K562 (cell line): ENCODE results near the gene SVEP1. TPM values are rescaled to one million over a fixed set of nuclear protein-coding genes. Genes with fewer than 3 reads are reported as not detected.

Experiments
- ATAC-seq: fragments of 200-7000 bp; cut with Tn5 transposase; 3 replicates; pipeline ENCODE4 v1.9.1; 2020; ENCODE audit warnings: moderate library complexity
- BruUV-seq: library from RNA; stranded (reverse); fragments of 400-500 nt; replicated peaks from 2 replicates; lab custom pipeline; 2021; lab: Mats Ljungman, UMichigan
- CTCF ChIA-PET: fragments of 300-600 bp; formaldehyde crosslinking; extraction: SDS; loops from one replicate; lab custom pipeline; 2021; ENCODE audit warnings: low intra/inter-chr PET ratio; lab: Yijun Ruan, JAX
- POLR2A ChIA-PET: fragments of 300-600, 350-650 bp; sonication (Branson Sonifier 250); formaldehyde crosslinking; extraction: SDS; loops from one replicate; lab custom pipeline; 2021; ENCODE audit warnings: antibody characterized with exemption, inconsistent platforms; lab: Yijun Ruan, JAX
- DNase-seq, 4 experiments: peaks; one replicate each; pipeline versions ENCODE4 v3.0.0 to v3.0.0-alpha.2; 2011 to 2018; ENCODE audit warnings: low spot score in 3 of 4, mixed read lengths in 3 of 4; ENCODE audit errors: extremely low read depth in 1 of 4
- FAIRE-seq: peaks from 2 replicates; lab custom pipeline; 2011; peaks lifted over from hg19 to GRCh38; lab: Jason Lieb, UNC
- H2AFZ ChIP-seq: 2 replicates; pipeline ENCODE4 v1.6.0; 2011; ENCODE audit warnings: low read depth, low read length, control low read depth, inconsistent platforms
- H3K27ac ChIP-seq: fragments of 200-600 bp; 3 replicates; pipeline ENCODE4 v1.8.0; 2011; ENCODE audit warnings: low read depth, mild to moderate bottlenecking, control low read depth, inconsistent platforms, low read length, moderate library complexity, mixed read lengths; ENCODE audit errors: extremely low read depth
- H3K27me3 ChIP-seq, 2 experiments: fragments of 300-600 bp in 1 of 2; 2 replicates in 1 of 2; 3 replicates in 1 of 2; pipeline versions ENCODE4 v1.6.0 to v1.8.0; 2011; ENCODE audit warnings: inconsistent platforms in 2 of 2, low read length in 2 of 2, mild to moderate bottlenecking in 1 of 2, mixed read lengths in 1 of 2, moderate library complexity in 1 of 2; ENCODE audit not compliant: control insufficient read depth in 2 of 2, insufficient read depth in 2 of 2
- H3K36me3 ChIP-seq: fragments of 300-600 bp; 3 replicates; pipeline ENCODE4 v1.8.0; 2011; ENCODE audit warnings: mild to moderate bottlenecking, low read length, inconsistent platforms; ENCODE audit not compliant: control insufficient read depth, insufficient read depth
- H3K4me1 ChIP-seq, 2 experiments: fragments of 200-600 bp in 1 of 2; replicated peaks in 1 of 2; 2 replicates in 1 of 2; 3 replicates in 1 of 2; pipeline versions ENCODE4 v1.5.1 to v1.8.0; 2011; ENCODE audit warnings: inconsistent platforms in 2 of 2, low read length in 2 of 2, mild to moderate bottlenecking in 1 of 2, mixed read lengths in 1 of 2, moderate library complexity in 1 of 2; ENCODE audit not compliant: control insufficient read depth in 2 of 2, insufficient read depth in 2 of 2
- H3K4me2 ChIP-seq: 2 replicates; pipeline ENCODE4 v1.6.1; 2011; ENCODE audit warnings: low read length, control low read depth, inconsistent platforms, mixed read lengths; ENCODE audit not compliant: insufficient read depth
- H3K4me3 ChIP-seq: fragments of 200-600 bp; sonication (generic), shearing (Covaris generic); 2 replicates; pipeline ENCODE4 v1.5.1; 2016; ENCODE audit warnings: control low read depth, inconsistent platforms
- H3K79me2 ChIP-seq: fragments of 200-600 bp; 3 replicates; pipeline ENCODE4 v1.8.0; 2011; ENCODE audit warnings: low read length, inconsistent platforms; ENCODE audit not compliant: control insufficient read depth, insufficient read depth
- H3K9ac ChIP-seq, 2 experiments: 2 replicates each; pipeline versions ENCODE4 v1.6.0 to v1.6.1; 2011; ENCODE audit warnings: low read depth in 2 of 2, low read length in 2 of 2, control low read depth in 1 of 2, inconsistent platforms in 1 of 2, mild to moderate bottlenecking in 1 of 2, mixed read lengths in 1 of 2; ENCODE audit not compliant: insufficient read depth in 1 of 2
- H3K9me1 ChIP-seq: one replicate; pipeline ENCODE4 v1.6.0; 2011; ENCODE audit warnings: inconsistent platforms, mild to moderate bottlenecking, low read length, moderate library complexity; ENCODE audit not compliant: control insufficient read depth, insufficient read depth
- H3K9me3 ChIP-seq: replicated peaks from 2 replicates; pipeline ENCODE4 v1.5.1; 2011; ENCODE audit warnings: low read depth, low read length, inconsistent platforms; ENCODE audit not compliant: control insufficient read depth, insufficient read depth
- H4K20me1 ChIP-seq: replicated peaks from 2 replicates; pipeline ENCODE4 v1.6.1; 2011; ENCODE audit warnings: low read length, inconsistent platforms, mixed read lengths; ENCODE audit not compliant: control insufficient read depth, insufficient read depth
- ADNP ChIP-seq: fragments of 200-800 bp; sonication (Bioruptor generic); IDR thresholded peaks from 2 replicates; pipeline ENCODE4 v1.6.1; 2016; ENCODE audit warnings: missing genetic modification characterization, missing compliant biosample characterization
- ASH1L ChIP-seq: fragments of 450-650 bp; IDR thresholded peaks from 2 replicates; pipeline ENCODE4 v1.6.1; 2018; ENCODE audit warnings: borderline replicate concordance, mild to moderate bottlenecking, low read depth; ENCODE audit not compliant: partially characterized antibody
- HINFP ChIP-seq: fragments of 450-650 bp; conservative IDR thresholded peaks from 2 replicates; pipeline ENCODE4 v1.6.1; 2016; ENCODE audit warnings: missing genetic modification characterization, low read depth, mild to moderate bottlenecking, control low read depth, missing compliant biosample characterization
- HMGN3 ChIP-seq: IDR thresholded peaks from 2 replicates; pipeline ENCODE4 v1.6.1; 2011; ENCODE audit warnings: borderline replicate concordance, low read depth, mild to moderate bottlenecking, mixed read lengths, low read length; ENCODE audit not compliant: insufficient read length; ENCODE audit errors: extremely low read depth
- HNRNPL ChIP-seq: fragments of 200-400 bp; formaldehyde crosslinking; IDR thresholded peaks from 2 replicates; pipeline ENCODE4 v1.6.1; 2017; ENCODE audit warnings: low read depth, mild to moderate bottlenecking, low read length
- IRF9 ChIP-seq: fragments of 450-650 bp; IDR thresholded peaks from 2 replicates; pipeline ENCODE4 v1.6.1; 2016; ENCODE audit warnings: missing biosample characterization, missing genetic modification characterization
- JUN ChIP-seq, 2 experiments: sonication (generic) in 1 of 2; formaldehyde crosslinking in 1 of 2; IDR thresholded peaks; 2 replicates each; pipeline versions ENCODE4 v1.6.1 to v1.8.0; 2012 to 2022; ENCODE audit warnings: borderline replicate concordance in 2 of 2, mild to moderate bottlenecking in 2 of 2, improper control_type of control experiment in 1 of 2, low read depth in 1 of 2, low read length in 1 of 2, missing genetic modification reagents in 1 of 2
- KDM5B ChIP-seq: fragments of 200-600 bp; sonication (generic); IDR thresholded peaks from 2 replicates; pipeline ENCODE4 v1.6.1; 2012; ENCODE audit warnings: low read depth, mild to moderate bottlenecking, moderate library complexity, low read length, control low read depth, inconsistent platforms; ENCODE audit not compliant: insufficient replicate concordance
- MITF ChIP-seq: IDR thresholded peaks from 2 replicates; pipeline ENCODE4 v1.6.1; 2014; ENCODE audit warnings: antibody characterized with exemption
- NELFE ChIP-seq: IDR thresholded peaks from 2 replicates; pipeline ENCODE4 v1.6.1; 2011; ENCODE audit warnings: mild to moderate bottlenecking; ENCODE audit not compliant: insufficient read depth, insufficient read length
- RAD21 ChIP-seq, 2 experiments: fragments of 250-450 bp in 1 of 2; fragments of 450-650 bp in 1 of 2; sonication (Bioruptor Pico) in 1 of 2; formaldehyde crosslinking in 1 of 2; IDR thresholded peaks in 1 of 2; conservative IDR thresholded peaks in 1 of 2; 2 replicates each; pipeline versions ENCODE4 v1.4.0 to v1.8.0; 2020 to 2022; ENCODE audit warnings: mild to moderate bottlenecking in 2 of 2, moderate library complexity in 1 of 2
- RNF2 ChIP-seq: sonication (generic); IDR thresholded peaks from 2 replicates; pipeline ENCODE4 v1.6.1; 2016
- SAFB2 ChIP-seq: fragments of 200-400 bp; formaldehyde crosslinking; IDR thresholded peaks from 2 replicates; pipeline ENCODE4 v1.6.1; 2018; ENCODE audit warnings: borderline replicate concordance, low read length, low read depth, moderate library complexity; ENCODE audit not compliant: severe bottlenecking
- SMARCA4 ChIP-seq: fragments of 450-650 bp; IDR thresholded peaks from 2 replicates; pipeline ENCODE4 v1.6.1; 2016
- SMC3 ChIP-seq: conservative IDR thresholded peaks from 2 replicates; pipeline ENCODE4 v1.6.1; 2011; ENCODE audit warnings: low read depth, low read length, improper control_type of control experiment; ENCODE audit not compliant: insufficient read depth
- ZNF133 ChIP-seq: fragments of 250-450 bp; sonication (Bioruptor Pico); IDR thresholded peaks from 2 replicates; pipeline ENCODE4 v1.4.0; 2020; ENCODE audit warnings: mild to moderate bottlenecking
- ZNF311 ChIP-seq: fragments of 250-450 bp; sonication (Bioruptor Pico); IDR thresholded peaks from 2 replicates; pipeline ENCODE4 v1.4.0; 2020; ENCODE audit warnings: mild to moderate bottlenecking, moderate library complexity
- ZNF778 ChIP-seq: fragments of 450-650 bp; formaldehyde crosslinking; IDR thresholded peaks from 2 replicates; pipeline ENCODE4 v1.4.0; 2020; ENCODE audit warnings: mild to moderate bottlenecking, moderate library complexity
- WGBS: fragments of 100-300 bp; shearing (Covaris generic); methylation state at CpG from one replicate; pipeline ENCODE4 v1.1.6; 2016; ENCODE audit warnings: low coverage, mixed read lengths; ENCODE audit not compliant: insufficient coverage; ENCODE audit errors: missing lambda C conversion rate; 5-methylcytosine and 5-hydroxymethylcytosine counted together
- in situ Hi-C: fragments of 300-500 bp; cut with MboI; formaldehyde crosslinking; loops from 4 replicates; pipeline ENCODE4 v1.15.0; 2018; ENCODE audit warnings: inconsistent platforms, mixed read lengths
- intact Hi-C: fragments of 100-400 bp; cut with micrococcal nuclease; formaldehyde crosslinking; loops from 2 replicates; pipeline ENCODE4 v1.14.2; 2022
- polyA plus RNA-seq, 8 experiments: library from polyadenylated mRNA; depleted of rRNA in 4 of 8; stranded (reverse) in 5 of 8; unstranded in 3 of 8; fragments of >200 nt; fragmentation: Nextera tagmentation in 2 of 8; fragmentation: Illumina TruSeq in 1 of 8; extraction: Ambion mirVana in 2 of 8; extraction: Trizol in 1 of 8; gene quantifications; 2 replicates each; pipeline versions ENCODE4 v1.2.1 to v1.2.3, GENCODE V29; 2011 to 2014; ENCODE audit warnings: inconsistent platforms in 1 of 8, missing spikeins in 1 of 8
- total RNA-seq, 7 experiments: library from RNA; depleted of rRNA in 6 of 7; stranded (reverse); fragments of >200 nt in 6 of 7; fragmentation: Illumina TruSeq in 2 of 7; extraction: Trizol in 2 of 7; gene quantifications; 2 replicates each; pipeline versions ENCODE4 v1.2.1 to v1.2.3, GENCODE V29; 2011 to 2021; ENCODE audit warnings: low replicate concordance in 1 of 7

SVEP1 gene
- total and polyA plus RNA-seq, 9 of the 15 experiments (the other 6 are each of a cell fraction or from before 2014, with no cell fraction given), result 0.20 to 0.84 (median 0.43) TPM

- no TSS peak for BruUV-seq
- FAIRE-seq, result no peak
- CTCF ChIA-PET, result no interaction called here
- TF ChIP-seq JUN (IDR thresholded peaks at IDR 0.05; ENCODE audit: borderline replicate concordance, low read depth, low read length) (no peak), JUN (CRISPR knock-in tag; IDR thresholded peaks at IDR 0.05; ENCODE audit: borderline replicate concordance) (no peak), SMC3 (no peak), ZNF311 (no peak), MITF (no peak), HMGN3 (no peak), IRF9 (tag) (no peak), SMARCA4 (no peak), ZNF778 (CRISPR knock-in tag) (no peak), NELFE (no peak), ADNP (tag) (no peak), HNRNPL (no peak), ZNF133 (CRISPR knock-in tag) (no peak), SAFB2 (no peak), ASH1L (no peak), RAD21 (CRISPR knock-in tag; conservative IDR thresholded peaks at IDR 0.05 in 1 of 2, IDR thresholded peaks at IDR 0.05 in 1 of 2) (no peak), KDM5B (no peak), HINFP (tag) (no peak), RNF2 (no peak)
Measured at GRCh38 chr9:110355911-110356310, 223.6 kb downstream of the SVEP1 start.

More at GRCh38 chr9:110355911-110356310, 223.6 kb downstream of the SVEP1 start:
- no peaks in the 10 kb centered on the region for H3K27me3 ChIP-seq
- H3K9ac ChIP-seq, result no peak overlapping the region
- H3K4me1 ChIP-seq, result peaks cover 0 to 5% of the 10 kb centered on the region in 2 experiments; a peak in 3 of 5 replicates
- POLR2A ChIA-PET, result no interaction called here
- 59% methylated on average over 2 of the region's 2 CpGs for WGBS
- intact Hi-C loops (no loop called here), in situ Hi-C loops (no loop called here)
- ATAC-seq, result no peak
- no peak overlapping the region for H2AFZ ChIP-seq
- H3K36me3 ChIP-seq, result no peaks in the 10 kb centered on the region
- H3K4me2 ChIP-seq, result no peak overlapping the region
- DNase-seq, result no peak
- H3K9me1 ChIP-seq, result no peaks in the 10 kb centered on the region
- no peaks in the 10 kb centered on the region for H3K9me3 ChIP-seq
- no peak overlapping the region for H3K4me3 ChIP-seq
- H3K79me2 ChIP-seq, result no peaks in the 10 kb centered on the region
- no peak overlapping the region for H3K27ac ChIP-seq
- no peaks in the 10 kb centered on the region for H4K20me1 ChIP-seq
